ENCODE data around the gene RUFY4. TPM values are rescaled to one million over a fixed set of nuclear protein-coding genes. Genes with fewer than 3 reads are reported as not detected.

RUFY4 gene
- total RNA-seq, 1 donor: 1.0 TPM

DNA sequence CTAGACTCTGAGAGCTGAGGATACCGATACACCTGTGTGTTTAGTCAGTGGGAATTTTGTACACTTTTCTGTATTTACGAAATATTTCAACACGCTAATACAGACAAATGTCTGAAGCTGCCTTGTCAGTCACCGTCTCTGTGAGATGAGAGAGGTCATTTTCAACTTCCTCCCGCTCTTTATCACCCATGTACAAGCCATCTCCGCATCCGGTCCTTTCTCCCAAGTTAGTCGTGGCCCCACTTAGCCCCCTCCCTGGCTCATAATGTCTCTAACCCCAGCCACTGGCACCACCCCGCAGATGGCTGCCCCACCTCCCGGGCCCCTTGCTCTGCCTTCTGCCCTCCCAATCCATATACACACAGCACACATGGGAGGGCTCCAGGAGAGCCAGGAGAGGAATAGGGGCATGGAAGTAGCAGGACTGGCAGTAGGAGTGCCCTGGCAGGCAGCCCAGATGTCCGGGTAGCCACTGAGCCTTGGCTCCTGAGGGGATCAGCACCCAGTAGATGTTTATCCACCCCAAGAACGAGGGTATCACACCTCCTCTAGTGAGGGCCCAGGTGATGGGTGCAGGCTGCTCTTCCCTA, 2.0 kb upstream of the RUFY4 start:
- Histone ChIP-seq H3K4me3 (ENCODE audit: low read length) (no peak overlapping the region), H3K9me3 (ENCODE audit: low read depth, low read length) (no peaks in the 10 kb centered on the region), H3K27me3 (ENCODE audit: insufficient read depth, low read length) (no peaks in the 10 kb centered on the region), H3K4me1 (ENCODE audit: insufficient read depth, low read length) (peaks cover 54% of the 10 kb centered on the region)

DNA sequence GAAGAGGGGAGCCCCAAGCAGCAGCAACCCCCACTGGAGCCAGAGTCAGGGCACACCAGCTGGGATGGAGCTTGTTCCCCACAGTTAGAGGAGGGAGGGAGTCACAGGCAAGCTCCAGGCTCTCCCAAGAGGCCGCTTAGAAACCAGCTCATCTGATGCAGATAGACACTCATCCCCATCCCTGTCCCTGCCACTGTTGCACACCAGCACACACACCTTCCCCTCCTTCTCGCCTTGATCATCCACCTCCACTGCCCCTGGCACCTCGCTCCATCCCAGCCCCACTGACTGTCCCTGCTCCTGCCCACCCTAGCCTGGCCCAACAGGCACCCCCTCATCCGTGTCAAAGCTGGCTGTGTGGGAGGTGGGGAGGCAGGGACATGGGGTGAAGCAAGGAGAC, 1.5 kb upstream of the RUFY4 start:
- Histone ChIP-seq H3K4me3 (ENCODE audit: low read length) (no peak overlapping the region), H3K4me1 (ENCODE audit: insufficient read depth, low read length) (peaks cover 54% of the 10 kb centered on the region), H3K27me3 (ENCODE audit: insufficient read depth, low read length) (no peaks in the 10 kb centered on the region), H3K9me3 (ENCODE audit: low read depth, low read length) (no peaks in the 10 kb centered on the region)

DNA sequence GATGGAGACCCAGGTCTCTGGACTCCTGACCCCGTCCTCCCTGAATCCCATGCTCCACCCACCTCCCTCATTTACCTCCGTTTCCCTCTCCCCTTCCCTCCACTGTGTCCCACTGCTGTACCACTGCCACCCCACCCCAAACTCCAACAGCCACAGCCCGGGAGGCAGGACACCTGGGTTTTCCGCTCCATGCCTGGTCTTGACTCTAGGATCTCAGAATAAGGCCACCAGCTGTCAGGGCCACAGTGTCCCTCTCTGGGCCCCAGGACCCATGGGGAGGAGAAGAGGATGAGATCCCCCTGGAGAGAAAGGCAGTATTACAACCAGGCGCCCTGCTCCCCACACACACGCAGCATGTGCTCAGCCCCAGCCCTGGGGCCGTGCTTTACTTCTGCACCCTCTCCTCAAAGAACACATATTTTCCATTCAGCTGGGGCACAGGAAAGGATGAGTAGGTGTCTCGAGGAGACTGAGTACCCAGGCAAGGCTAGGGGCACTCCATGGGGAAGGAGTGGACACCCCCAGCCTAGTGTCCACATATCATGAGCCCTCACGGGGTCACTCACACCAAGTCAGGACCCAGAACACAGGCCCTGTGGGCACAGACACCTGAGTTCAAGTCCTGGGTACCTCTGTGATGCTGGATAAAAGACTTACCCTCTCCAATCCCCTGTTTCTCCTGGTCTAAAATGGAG, 700 bp downstream of the RUFY4 start:
- H3K4me1 ChIP-seq (ENCODE audit: insufficient read depth, low read length): peaks cover 35% of the 10 kb centered on the region
- no peak overlapping the region for H3K4me3 ChIP-seq (ENCODE audit: low read length)
- no peaks in the 10 kb centered on the region for H3K9me3 ChIP-seq (ENCODE audit: low read depth, low read length)
- no peaks in the 10 kb centered on the region for H3K27me3 ChIP-seq (ENCODE audit: insufficient read depth, low read length)

DNA sequence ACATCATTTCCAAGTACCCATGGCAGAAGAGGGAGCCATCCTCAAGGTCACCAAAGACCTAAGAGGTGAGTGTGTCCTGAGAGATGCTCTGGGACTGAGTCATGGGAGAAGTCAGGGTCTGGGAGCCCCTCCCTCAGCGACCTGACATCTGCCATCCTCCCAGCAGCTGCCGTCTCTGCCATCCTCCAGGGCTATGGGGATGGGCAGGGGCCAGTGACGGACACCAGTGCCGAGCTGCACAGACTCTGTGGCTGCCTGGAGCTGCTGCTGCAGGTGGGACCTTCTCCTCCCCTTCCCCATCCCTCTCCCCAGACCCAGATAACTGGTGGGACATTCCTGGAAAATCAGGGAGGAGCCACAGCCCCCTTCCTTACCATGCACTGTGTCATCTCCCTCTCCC, 1.5 kb downstream of the RUFY4 start:
- H3K4me3 ChIP-seq (ENCODE audit: low read length): no peak overlapping the region
- no peaks in the 10 kb centered on the region for H3K27me3 ChIP-seq (ENCODE audit: insufficient read depth, low read length)
- no peaks in the 10 kb centered on the region for H3K9me3 ChIP-seq (ENCODE audit: low read depth, low read length)
- H3K4me1 ChIP-seq (ENCODE audit: insufficient read depth, low read length): peaks cover 30% of the 10 kb centered on the region

DNA sequence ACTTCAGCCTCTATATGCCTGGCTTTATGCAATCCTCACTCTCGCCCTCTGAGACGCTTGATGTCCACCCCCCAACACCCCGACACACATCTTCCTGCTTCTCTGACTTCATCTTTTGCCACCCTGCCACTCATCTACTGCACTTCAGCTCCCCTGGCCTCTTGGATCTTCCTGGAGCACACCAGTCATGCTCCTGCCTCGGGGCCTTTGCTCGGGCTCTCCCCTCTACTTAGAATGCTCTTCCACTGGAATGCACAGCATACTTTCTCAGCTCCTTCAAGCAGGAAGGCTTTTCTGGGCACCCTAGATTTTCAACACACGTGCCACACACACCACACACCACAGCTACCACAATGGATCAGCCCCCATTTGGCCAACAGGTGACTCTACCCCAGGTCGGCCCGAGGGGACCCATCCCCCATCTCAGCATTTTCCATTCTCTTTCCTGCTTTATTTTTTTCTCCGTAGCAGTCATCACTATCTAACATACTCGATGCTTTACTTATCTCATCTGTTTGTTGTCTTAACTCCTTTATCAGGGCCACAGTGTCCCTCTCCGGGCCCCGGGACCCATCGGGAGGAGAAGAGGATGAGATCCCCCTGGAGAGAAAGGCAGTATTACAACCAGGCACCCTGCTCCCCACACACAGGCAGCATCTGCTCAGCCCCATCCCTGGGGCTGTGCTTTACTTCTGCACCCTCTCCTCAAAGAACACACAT, 2.3 kb downstream of the RUFY4 start:
- no peaks in the 10 kb centered on the region for H3K9me3 ChIP-seq (ENCODE audit: low read depth, low read length)
- no peaks in the 10 kb centered on the region for H3K27me3 ChIP-seq (ENCODE audit: insufficient read depth, low read length)
- no peak overlapping the region for H3K4me3 ChIP-seq (ENCODE audit: low read length)
- peaks cover 27% of the 10 kb centered on the region for H3K4me1 ChIP-seq (ENCODE audit: insufficient read depth, low read length)

DNA sequence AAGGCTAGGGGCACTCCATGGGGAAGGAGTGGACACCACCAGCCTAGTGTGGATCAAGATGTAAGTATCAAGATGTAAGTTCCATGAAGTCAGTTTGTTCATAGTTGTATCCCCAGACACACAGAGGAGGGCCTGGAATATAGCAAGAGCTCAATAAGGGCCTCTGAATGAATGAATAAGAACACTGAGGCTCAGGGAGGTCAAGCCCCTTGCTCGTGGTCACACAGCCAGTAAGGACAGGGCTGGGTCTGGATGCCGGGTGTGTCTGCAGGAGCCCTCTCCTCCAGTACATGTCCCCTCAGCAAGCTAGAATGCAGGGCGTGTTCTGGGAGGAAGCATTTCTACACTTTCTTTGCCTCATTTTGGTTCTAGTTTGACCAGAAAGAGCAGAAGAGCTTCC, 2.9 kb downstream of the RUFY4 start:
- Histone ChIP-seq H3K27me3 (ENCODE audit: insufficient read depth, low read length) (no peaks in the 10 kb centered on the region), H3K9me3 (ENCODE audit: low read depth, low read length) (no peaks in the 10 kb centered on the region), H3K4me3 (ENCODE audit: low read length) (no peak overlapping the region), H3K4me1 (ENCODE audit: insufficient read depth, low read length) (peaks cover 24% of the 10 kb centered on the region)

DNA sequence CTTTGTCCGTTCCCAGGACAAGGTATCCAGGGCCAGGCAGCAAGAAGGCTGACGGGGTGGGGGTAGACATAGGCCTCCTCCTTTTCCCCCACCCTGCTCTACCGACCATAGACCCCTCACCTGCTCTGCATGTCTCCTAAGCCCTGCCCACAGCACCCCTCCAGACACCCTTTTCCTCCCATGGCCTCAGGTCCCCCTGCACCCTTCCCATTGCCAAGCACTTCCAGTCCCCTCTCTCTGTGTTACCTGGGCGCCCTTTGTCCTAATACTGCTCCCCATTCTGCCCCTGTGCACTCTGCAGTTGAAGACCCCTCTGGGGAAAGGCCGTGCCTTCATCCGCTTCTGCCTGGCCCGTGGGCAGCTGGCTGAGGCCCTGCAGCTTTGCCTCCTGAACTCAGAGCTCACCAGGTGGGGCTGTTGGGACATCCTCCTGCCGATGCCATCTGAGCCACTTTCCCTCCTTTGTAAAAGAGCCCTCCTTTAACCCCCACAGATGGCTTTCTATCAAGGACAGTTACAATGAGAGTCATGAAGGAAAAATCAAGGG, 3.5 kb downstream of the RUFY4 start:
- no peak overlapping the region for H3K4me3 ChIP-seq (ENCODE audit: low read length)
- peaks cover 19% of the 10 kb centered on the region for H3K4me1 ChIP-seq (ENCODE audit: insufficient read depth, low read length)
- H3K9me3 ChIP-seq (ENCODE audit: low read depth, low read length): no peaks in the 10 kb centered on the region
- no peaks in the 10 kb centered on the region for H3K27me3 ChIP-seq (ENCODE audit: insufficient read depth, low read length)

DNA sequence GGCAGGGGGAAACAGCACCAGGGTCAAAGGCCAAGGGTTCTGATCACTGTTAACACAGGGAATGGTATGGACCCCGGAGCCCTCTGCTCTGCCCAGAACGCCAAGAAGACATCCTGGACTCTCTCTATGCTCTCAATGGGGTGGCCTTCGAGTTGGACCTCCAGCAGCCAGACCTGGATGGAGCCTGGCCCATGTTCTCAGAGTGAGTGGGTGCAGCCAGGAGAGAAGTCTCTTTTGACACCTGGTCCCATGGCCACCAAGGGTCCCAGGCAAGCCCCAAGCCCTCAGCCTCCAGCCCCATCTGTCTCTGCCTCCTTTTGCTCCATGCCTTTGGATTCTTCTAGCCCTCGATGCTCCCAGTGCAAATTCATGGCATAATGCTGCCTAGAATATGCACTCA, 4.1 kb downstream of the RUFY4 start:
- Histone ChIP-seq H3K9me3 (ENCODE audit: low read depth, low read length) (no peaks in the 10 kb centered on the region), H3K4me3 (ENCODE audit: low read length) (no peak overlapping the region), H3K27me3 (ENCODE audit: insufficient read depth, low read length) (no peaks in the 10 kb centered on the region), H3K4me1 (ENCODE audit: insufficient read depth, low read length) (peaks cover 13% of the 10 kb centered on the region)

DNA sequence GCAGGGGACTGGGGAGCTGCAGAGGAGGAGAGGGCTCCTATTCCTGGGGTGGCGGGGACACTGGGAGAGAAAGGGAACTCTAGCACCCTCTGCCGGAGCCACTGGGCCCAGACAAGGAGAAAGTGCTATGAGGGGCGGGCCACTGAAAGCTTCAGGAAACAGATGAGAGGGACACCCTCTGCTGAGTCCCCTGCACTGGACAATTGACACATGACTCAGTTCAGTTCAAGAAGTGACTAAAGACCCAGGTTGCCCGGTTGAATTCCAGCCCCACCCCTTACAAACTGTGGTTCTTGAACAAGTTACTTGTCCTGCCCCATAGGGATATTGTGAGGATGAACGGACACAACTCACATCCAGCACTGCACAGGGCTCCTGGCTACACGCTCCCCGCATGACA, 5.0 kb downstream of the RUFY4 start:
- Histone ChIP-seq H3K4me1 (ENCODE audit: insufficient read depth, low read length) (peaks cover 6% of the 10 kb centered on the region), H3K4me3 (ENCODE audit: low read length) (no peak overlapping the region), H3K27me3 (ENCODE audit: insufficient read depth, low read length) (no peaks in the 10 kb centered on the region), H3K9me3 (ENCODE audit: low read depth, low read length) (no peaks in the 10 kb centered on the region)

DNA sequence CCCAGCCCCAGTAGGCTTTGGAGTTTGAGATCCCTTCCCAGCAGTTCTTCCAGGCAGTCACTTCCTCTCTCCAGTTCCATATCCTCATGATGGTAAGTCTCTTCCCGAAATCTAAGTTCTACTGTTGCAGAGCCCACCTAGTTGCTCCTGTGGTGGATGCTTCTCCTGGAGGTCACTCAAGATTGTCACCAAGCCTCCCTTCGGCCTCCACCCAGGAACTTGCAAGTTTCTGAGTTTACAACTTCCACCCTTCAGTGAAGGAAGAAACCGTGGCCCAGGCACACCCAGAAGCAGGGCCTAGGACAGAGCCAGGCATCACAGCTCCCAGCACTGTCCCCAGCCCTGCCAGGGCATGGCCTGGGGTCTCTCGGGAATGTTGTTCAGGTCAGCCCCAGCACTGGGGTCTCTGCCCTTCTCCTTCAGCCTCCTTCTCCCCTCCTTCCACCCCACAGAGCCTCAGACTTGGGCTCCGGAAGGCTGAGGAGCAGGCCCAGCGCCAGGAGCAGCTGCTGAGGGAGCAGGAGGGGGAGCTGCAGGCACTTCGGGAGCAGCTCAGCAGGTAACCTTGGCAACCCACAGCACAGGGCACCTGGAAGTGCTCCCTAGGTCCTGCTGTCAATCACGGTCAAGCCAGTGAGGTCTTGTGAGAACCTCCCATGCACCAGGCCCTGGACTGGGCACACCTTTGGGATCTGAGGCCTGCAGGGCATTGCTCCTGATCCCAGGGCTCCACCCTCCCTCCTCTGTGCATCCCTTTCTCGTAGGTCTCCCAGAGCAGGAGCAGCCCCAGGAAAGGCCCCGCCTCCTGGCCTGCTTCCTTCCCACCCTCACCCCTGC, 7.1 kb downstream of the RUFY4 start:
- peaks cover 13% of the 10 kb centered on the region for H3K4me1 ChIP-seq (ENCODE audit: insufficient read depth, low read length)
- H3K27me3 ChIP-seq (ENCODE audit: insufficient read depth, low read length): no peaks in the 10 kb centered on the region
- H3K4me3 ChIP-seq (ENCODE audit: low read length): no peak overlapping the region
- H3K9me3 ChIP-seq (ENCODE audit: low read depth, low read length): no peaks in the 10 kb centered on the region

DNA sequence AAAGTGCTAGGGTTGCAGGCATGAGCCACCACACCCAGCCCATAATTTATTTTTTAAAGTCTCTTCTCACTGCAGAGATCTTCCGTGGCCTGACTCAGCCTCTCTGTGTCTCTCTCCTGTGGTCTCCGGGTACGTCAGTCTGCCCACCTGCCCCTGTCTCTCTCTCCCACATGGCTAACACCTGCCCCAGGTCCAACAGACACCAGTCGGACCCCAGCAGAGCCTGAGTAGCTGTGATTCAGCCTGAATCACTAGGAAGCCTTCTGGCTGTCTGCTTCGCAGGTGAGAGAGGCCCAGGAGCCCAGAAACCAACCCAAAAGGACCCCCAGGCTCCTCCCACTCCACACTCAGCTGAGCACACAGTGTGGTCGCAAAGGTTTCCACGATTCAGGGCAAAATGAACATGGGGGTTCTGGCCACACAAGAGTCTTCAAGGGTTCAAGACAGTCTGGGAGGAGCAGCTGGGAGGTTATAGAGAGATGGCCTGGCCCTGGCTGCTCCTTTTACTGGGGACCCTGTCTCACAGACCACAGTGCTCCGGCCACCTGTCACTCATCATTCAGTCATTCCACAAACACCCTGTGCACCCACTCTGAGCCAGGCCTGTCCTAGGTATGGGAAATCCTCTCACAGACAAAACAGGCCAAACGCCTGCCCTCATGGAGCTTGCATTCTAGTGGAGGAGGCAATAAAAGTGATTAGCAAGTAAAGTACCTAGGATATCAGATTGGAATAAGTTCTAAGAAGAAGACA, 8.6 kb downstream of the RUFY4 start:
- Histone ChIP-seq H3K9me3 (ENCODE audit: low read depth, low read length) (no peaks in the 10 kb centered on the region), H3K4me3 (ENCODE audit: low read length) (no peak overlapping the region), H3K4me1 (ENCODE audit: insufficient read depth, low read length) (peaks cover 18% of the 10 kb centered on the region), H3K27me3 (ENCODE audit: insufficient read depth, low read length) (no peaks in the 10 kb centered on the region)

DNA sequence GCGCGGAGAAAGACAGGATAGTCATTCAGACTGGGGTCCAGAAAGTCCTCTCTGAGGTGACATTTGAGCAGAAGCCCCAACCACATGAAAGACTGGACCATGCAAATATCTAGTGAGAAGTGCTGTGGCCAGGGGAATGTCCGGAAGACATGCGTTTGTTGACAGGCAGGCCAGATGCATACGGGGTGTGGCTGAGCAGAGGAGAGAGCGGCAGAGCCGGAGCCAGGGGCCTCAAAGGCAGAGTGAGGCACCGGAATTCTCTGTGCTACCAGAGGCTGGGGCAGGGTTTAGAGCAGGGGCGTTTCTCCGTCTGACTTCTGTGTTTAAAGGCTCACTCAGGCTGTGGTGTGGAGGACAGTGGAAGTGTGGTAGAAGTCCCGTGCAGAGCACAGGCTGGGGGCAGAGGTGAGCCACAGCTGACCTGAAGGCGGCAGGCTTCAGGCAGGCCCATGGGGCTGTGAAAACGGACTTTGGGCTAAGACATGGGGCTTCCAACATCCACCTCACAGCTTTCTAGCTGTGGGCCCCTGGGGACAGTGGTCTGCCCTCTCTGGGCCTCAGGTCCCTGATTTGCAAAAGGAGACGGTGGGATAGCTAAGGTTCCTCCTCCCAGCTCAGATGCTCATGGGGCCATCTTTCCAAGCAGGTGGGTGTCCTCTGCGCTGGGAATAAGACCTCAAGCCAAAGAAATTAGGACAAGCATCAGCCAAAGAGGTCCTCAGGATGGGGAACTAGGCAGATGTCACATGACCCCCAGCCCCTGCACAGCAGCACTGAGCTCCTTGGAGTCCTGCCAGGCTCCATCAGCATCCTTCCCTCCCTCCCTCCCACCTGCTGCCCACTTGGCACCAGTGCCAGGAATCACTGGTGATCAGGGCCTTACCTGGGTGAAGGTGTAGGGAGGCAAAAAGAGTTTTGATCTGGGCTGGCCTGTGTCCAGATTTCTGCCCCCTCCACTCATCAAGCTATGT, 11.2 kb downstream of the RUFY4 start:
- Histone ChIP-seq H3K27me3 (ENCODE audit: insufficient read depth, low read length) (no peaks in the 10 kb centered on the region), H3K9me3 (ENCODE audit: low read depth, low read length) (no peaks in the 10 kb centered on the region), H3K4me3 (ENCODE audit: low read length) (no peak overlapping the region), H3K4me1 (ENCODE audit: insufficient read depth, low read length) (peaks cover 18% of the 10 kb centered on the region)

DNA sequence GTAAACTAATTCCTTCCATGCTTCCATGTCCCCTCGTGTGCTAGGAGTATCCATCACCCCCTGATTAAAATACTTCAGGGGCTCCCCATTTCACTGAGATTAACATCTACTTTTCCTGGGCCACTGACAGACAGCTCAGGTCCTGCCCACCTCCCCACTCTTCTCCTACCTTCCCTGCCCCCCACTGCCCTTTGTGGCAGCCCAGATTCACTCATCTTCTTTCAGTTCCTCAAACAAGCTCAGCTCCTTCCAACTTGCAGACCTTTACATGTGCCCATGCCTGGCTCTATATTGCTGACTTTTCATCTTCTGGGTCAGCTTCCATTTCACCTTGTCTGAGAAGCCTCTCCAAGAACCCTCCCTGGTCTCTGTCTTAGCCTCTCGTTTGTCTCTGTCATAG, 12.0 kb downstream of the RUFY4 start:
- H3K9me3 ChIP-seq (ENCODE audit: low read depth, low read length): no peaks in the 10 kb centered on the region
- peaks cover 18% of the 10 kb centered on the region for H3K4me1 ChIP-seq (ENCODE audit: insufficient read depth, low read length)
- no peaks in the 10 kb centered on the region for H3K27me3 ChIP-seq (ENCODE audit: insufficient read depth, low read length)
- H3K4me3 ChIP-seq (ENCODE audit: low read length): no peak overlapping the region
